Muscle layer of colon (tissue), 2 donors: ENCODE measurements around the gene CUTA.

Experiments used
- H3K27ac ChIP-seq: one replicate; pipeline ENCODE4 v1.7.0; 2013; ENCODE audit warnings: low read depth, mild to moderate bottlenecking, low read length, moderate library complexity
- H3K27me3 ChIP-seq, 2 donors: one replicate each; pipeline ENCODE4 v1.7.0; 2013; ENCODE audit warnings: low read length in 2 of 2, mild to moderate bottlenecking in 2 of 2; ENCODE audit not compliant: insufficient read depth in 2 of 2, control insufficient read depth in 1 of 2
- H3K36me3 ChIP-seq: one replicate; pipeline ENCODE4 v1.7.0; 2013; ENCODE audit warnings: mild to moderate bottlenecking, low read length; ENCODE audit not compliant: insufficient read depth
- H3K4me1 ChIP-seq: one replicate; pipeline ENCODE4 v1.7.0; 2013; ENCODE audit warnings: mild to moderate bottlenecking, low read length; ENCODE audit not compliant: insufficient read depth
- H3K4me3 ChIP-seq, 2 donors: one replicate each; pipeline ENCODE4 v1.7.0; 2013; ENCODE audit warnings: low read length in 2 of 2, low read depth in 1 of 2, mild to moderate bottlenecking in 1 of 2, moderate library complexity in 1 of 2
- H3K9ac ChIP-seq: one replicate; pipeline ENCODE4 v1.7.0; 2013; ENCODE audit warnings: low read length
- H3K9me3 ChIP-seq: one replicate; pipeline ENCODE4 v1.7.0; 2013; ENCODE audit warnings: mild to moderate bottlenecking, low read length
- donor health status: abdominal sarcoma.
- donor health status: Adenocarcinoma of cecum.

The CUTA gene

DNA sequence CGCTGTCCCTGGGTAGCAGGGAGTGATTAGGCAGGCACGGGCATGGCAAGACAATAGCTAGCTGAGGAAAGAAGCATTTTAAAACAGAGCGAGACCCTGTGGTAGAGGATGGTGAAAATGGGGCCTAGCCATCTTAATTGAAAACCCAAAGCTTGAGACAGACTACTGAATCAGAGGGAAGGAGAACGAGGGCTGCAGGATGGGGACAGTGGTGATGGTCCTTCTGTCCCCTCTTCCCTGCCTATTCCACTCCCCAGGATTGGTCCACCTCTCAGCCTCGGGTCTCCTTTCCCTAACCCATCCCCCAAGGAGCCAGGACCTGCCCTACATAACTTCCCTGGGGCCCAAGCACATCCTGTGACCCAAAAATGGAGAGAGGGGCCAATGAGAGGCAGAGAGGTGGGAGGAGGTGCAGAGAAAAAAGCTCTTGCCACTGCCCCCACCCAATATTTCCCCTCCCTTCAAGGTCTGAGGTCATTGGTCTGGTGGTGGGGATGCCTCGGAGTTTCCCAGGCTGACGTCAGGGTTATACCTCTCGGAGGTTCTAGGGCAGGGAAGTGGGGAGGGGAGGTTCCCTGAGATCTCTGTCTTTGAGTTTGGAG is 884 bp upstream of the CUTA start:
- Histone ChIP-seq H3K9ac (peak overlapping the region; percentile 72), H3K4me1 (peaks cover 46% of the 10 kb centered on the region), H3K9me3 (no peaks in the 10 kb centered on the region), H3K27me3 (no peaks in the 10 kb centered on the region), H3K36me3 (peaks cover 26% of the 10 kb centered on the region), H3K4me3 (peak overlapping the region; percentile 43 to 48), H3K27ac (peak overlapping the region; percentile 100)

- Histone ChIP-seq H3K9me3 (no peaks in the 10 kb centered on the region), H3K27me3 (no peaks in the 10 kb centered on the region), H3K9ac (peak overlapping the region; percentile 66), H3K27ac (peak overlapping the region; percentile 88), H3K4me1 (peaks cover 50% of the 10 kb centered on the region), H3K36me3 (peaks cover 41% of the 10 kb centered on the region), H3K4me3 (peak overlapping the region; percentile 77 to 79)
Measured at GRCh38 chr6:33417128-33417902, 592 bp downstream of the CUTA start.

DNA sequence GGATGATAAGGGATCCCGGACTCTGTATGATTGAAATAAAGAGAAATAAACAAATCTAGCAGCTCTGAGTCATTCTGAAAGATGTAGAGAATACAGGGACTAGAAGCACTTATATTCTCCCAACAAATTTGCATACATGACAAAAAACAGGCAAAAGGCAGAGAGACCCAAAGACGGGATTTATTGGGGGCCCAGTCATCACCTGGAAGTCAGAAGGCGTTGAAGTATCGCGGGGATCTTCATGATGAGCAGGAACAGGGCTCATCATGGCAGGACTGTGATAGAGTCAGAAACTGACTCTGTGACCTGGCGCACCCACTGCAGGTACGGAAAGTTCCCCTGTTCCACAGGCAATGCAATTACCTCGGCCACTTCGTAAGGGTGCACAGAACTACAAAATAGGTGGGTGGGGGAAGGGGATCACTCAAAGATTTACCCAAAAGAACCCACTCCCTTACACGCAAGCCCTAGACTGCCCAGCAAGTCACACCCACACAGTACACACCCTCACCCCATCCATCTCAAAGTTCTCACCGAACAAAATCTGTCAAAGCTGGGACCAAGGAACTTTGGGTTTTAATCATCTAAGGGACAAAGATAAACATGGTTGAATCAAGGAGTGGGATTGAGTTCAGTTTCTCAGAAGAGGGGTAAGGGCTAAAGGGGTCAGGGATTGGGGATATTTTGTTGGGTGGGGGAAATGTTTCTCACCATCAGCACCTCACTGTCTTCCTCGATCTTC is 1.4 kb downstream of the CUTA start:
- Histone ChIP-seq H3K36me3 (peaks cover 43% of the 10 kb centered on the region), H3K27ac (peak overlapping the region; percentile 88), H3K4me3 (peak overlapping the region in 1 of 2 donors; percentile 77), H3K9me3 (no peaks in the 10 kb centered on the region), H3K4me1 (peaks cover 57% of the 10 kb centered on the region), H3K27me3 (no peaks in the 10 kb centered on the region), H3K9ac (peak overlapping the region; percentile 66)

- Histone ChIP-seq H3K9me3 (no peaks in the 10 kb centered on the region), H3K36me3 (peaks cover 43% of the 10 kb centered on the region), H3K27ac (peak overlapping the region; percentile 16), H3K27me3 (no peaks in the 10 kb centered on the region), H3K9ac (no peak overlapping the region), H3K4me1 (peaks cover 58% of the 10 kb centered on the region), H3K4me3 (no peak overlapping the region)
Measured at GRCh38 chr6:33415831-33416230, 2.1 kb downstream of the CUTA start.

DNA sequence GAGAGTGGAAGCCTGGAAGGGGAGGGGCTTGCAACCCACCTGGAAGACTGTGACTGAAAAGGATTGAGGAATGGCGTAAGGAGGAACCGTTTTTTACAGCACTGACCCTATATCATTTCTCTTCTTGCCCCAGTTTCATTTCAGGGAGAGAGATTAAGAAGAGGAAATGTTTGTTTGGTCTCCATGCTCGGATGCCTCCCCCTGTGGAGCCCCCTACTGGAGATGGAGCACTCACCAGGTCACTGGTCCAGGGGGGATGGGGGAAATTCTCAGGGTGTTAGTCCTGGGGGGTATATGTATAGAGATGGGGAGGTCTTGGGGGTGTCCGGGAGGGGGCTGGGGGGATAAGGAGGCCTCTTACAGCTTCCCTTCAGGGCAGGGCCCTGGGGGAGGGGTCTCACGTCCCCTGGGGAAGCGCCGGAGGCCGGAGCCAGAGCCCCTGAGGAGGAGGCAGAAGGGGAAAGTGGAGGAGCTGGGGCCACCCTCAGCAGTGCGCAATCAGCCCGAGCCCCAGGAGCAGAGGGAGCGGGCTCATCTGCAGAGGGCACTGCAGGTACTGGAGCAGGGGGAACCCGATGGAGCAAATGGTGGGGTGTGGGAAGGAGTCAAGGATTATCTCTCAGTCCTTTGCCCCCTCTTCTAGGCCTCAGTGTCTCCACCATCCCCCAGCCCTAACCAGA is 3.2 kb downstream of the CUTA start:
- Histone ChIP-seq H3K9me3 (no peaks in the 10 kb centered on the region), H3K9ac (no peak overlapping the region), H3K27me3 (no peaks in the 10 kb centered on the region), H3K27ac (no peak overlapping the region), H3K4me3 (no peak overlapping the region), H3K36me3 (peaks cover 43% of the 10 kb centered on the region), H3K4me1 (peaks cover 59% of the 10 kb centered on the region)

DNA sequence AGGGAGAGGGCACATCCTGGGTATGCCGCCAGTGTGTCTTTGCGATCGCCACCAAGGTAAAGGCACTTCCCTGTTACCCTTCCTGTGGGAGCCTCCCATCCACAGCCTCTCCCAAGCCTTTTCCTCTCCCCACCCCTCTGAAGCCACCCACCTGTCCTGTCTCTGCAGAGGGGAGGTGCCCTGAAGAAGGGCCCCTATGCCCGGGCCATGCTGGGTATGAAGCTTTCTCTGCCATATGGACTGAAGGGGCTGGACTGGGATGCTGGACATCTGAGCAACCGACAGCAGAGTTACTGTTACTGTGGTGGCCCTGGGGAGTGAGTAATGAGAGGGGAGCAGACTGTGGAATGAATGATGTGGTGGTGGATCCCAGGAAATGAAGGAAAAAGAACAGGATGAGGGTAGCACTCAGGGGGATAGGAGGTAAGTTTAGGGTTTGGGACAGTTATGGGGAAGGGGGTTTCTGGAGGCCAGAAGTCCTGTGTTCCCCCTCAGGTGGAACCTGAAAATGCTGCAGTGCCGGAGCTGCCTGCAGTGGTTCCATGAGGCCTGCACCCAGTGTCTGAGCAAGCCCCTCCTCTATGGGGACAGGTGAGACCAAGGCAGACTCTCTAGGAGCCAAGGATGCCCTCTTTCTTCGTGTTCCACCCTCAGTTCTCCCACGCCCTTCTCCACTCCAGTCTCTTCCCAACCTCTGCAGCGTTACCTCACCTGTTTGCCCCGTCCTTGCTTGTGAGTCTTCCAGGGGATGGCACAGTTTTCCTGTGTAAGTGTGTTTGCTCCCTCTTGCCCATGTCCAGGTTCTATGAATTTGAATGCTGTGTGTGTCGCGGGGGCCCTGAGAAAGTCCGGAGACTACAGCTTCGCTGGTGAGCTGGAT is 4.4 kb downstream of the CUTA start:
- no peak overlapping the region for H3K27ac ChIP-seq

DNA sequence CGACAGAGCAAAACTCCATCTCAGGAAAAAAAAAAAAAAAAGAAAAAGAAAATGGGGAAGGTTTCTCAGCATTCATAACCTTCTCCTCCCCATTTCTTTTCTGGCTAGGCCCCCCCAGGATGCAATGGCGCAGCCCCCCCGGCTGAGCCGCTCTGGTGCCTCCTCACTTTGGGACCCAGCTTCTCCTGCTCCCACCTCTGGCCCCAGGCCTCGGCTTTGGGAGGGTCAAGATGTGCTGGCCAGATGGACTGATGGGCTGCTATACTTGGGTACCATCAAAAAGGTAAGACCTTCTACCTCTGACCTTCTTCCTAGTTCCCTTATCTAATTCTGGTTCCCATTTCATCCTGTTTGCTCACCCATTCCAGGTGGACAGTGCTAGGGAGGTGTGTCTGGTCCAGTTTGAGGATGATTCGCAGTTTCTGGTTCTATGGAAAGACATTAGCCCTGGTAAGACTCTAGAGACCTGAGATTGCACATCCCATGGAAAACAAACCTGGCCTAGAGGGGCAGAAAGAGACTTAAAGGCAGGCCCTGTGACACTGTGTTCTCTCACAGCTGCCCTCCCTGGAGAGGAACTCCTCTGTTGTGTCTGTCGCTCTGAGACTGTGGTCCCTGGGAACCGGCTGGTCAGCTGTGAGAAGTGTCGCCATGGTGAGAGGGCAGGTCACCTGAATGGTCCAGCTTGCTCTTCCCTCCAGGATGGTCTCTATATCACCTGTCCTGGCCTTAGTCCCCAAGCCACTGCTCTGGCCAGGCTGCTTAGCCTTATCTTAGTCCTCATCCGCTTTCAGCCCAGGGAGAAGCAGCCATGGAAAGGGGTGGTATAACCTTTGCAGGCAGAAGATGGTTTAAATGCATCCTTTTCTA is 5.5 kb downstream of the CUTA start:
- Histone ChIP-seq H3K27me3 (no peaks in the 10 kb centered on the region), H3K4me1 (peaks cover 48% of the 10 kb centered on the region), H3K4me3 (peak overlapping the region in 1 of 2 donors; percentile 5), H3K9ac (peak overlapping the region; percentile 92), H3K9me3 (no peaks in the 10 kb centered on the region), H3K36me3 (peaks cover 43% of the 10 kb centered on the region), H3K27ac (no peak overlapping the region)

More for the DNA sequence above, 4.4 kb downstream of the CUTA start:
- Histone ChIP-seq H3K4me3 (no peak overlapping the region), H3K27me3 (no peaks in the 10 kb centered on the region), H3K4me1 (peaks cover 51% of the 10 kb centered on the region), H3K9ac (no peak overlapping the region), H3K9me3 (no peaks in the 10 kb centered on the region), H3K36me3 (peaks cover 43% of the 10 kb centered on the region)

GRCh38 chr6:33411632-33412005 is 6.3 kb downstream of the CUTA start:
- H3K4me3 ChIP-seq: peak overlapping the region; percentile 69 to 96
- H3K4me1 ChIP-seq: peaks cover 40% of the 10 kb centered on the region
- H3K36me3 ChIP-seq: peaks cover 41% of the 10 kb centered on the region
- no peaks in the 10 kb centered on the region for H3K9me3 ChIP-seq
- peak overlapping the region; percentile 91 for H3K27ac ChIP-seq
- no peaks in the 10 kb centered on the region for H3K27me3 ChIP-seq
- peak overlapping the region; percentile 92 for H3K9ac ChIP-seq

GRCh38 chr6:33410711-33411631 is 6.9 kb downstream of the CUTA start, which contains the start of gene PHF1:
Gene PHF1, plus strand, starts transcription at chr6:33411014. Its CDS starts 1,250 bp downstream, at chr6:33412264.
- Histone ChIP-seq H3K27ac (peak within 1 kb of the TSS; percentile 91), H3K9me3 (no peaks in the 10 kb centered on the region), H3K4me3 (peak within 1 kb of the TSS; percentile 69 to 96), H3K27me3 (no peaks in the 10 kb centered on the region), H3K9ac (peak within 1 kb of the TSS; percentile 92), H3K4me1 (peaks cover 34% of the 10 kb centered on the region), H3K36me3 (peaks cover 35% of the 10 kb centered on the region)
